HG03060 (cell line): ENCODE data around the gene RIPOR1.
"Not testable (repeated sequence)": the region's sequence is repeated elsewhere in the genome, so short reads cannot be mapped to it uniquely, and the experiment has no call there.

ENCODE experiments used
- ATAC-seq: cut with Tn5 transposase; IDR thresholded peaks from one replicate; pipeline ENCODE4 v1.9.1; 2021; ENCODE audit warnings: low read depth, moderate number of reproducible peaks; ENCODE audit not compliant: unreplicated experiment

Gene RIPOR1

DNA sequence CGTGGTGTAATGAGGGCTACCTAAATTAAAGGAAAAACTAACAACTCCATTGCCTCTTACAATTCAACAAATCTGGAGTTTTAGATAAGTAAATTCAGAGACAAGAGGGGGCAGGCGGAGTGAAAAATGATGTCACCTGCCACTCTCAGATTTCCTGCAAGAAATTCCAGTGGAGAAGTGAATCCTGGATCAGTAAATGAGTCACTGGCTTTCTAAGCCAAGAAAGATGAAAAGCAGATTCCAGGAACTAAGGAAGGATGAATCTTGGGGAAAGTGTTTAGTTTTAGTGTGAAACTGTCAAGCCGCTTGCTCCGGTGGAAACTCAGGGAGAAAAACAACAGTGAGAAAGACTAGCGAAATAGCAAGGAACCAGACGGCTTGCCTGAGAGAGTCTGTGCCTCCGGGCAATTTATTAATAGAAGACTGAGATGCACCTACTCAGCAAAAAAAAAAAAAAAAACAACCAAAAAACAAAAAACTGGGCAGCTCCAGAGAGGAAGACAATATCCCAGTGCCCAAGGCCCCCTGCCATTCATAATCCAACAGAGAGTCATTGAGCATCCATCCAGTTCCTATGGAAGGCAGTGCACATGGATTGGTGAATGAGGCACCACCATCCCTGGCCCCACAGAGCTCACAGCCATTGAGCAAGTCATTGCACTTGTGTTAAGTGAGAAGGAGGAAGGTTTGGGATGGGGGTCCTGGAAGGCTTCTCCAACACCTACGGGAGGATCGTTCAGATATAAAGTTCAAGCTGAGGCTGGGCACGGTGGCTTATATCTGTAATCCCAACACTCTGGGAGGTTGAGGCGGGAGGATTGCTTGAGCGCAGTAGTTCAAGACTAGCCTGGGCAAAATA is 12.1 kb upstream of the RIPOR1 start:
- ATAC-seq: no peak

DNA sequence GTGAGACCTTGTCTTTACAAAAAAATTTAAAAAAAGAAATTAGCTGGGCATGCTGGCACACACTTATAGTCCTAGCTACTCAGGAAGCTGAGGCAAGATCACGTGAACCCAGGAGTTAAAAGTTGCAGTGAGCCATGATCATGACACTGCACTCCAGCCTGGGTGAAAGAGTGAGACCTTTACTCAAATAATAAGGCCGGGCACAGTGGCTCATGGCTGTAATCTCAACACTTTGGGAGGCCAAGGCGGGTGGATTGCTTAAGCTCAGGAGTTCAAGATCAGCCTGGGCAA is 11.5 kb upstream of the RIPOR1 start:
- no peak for ATAC-seq

DNA sequence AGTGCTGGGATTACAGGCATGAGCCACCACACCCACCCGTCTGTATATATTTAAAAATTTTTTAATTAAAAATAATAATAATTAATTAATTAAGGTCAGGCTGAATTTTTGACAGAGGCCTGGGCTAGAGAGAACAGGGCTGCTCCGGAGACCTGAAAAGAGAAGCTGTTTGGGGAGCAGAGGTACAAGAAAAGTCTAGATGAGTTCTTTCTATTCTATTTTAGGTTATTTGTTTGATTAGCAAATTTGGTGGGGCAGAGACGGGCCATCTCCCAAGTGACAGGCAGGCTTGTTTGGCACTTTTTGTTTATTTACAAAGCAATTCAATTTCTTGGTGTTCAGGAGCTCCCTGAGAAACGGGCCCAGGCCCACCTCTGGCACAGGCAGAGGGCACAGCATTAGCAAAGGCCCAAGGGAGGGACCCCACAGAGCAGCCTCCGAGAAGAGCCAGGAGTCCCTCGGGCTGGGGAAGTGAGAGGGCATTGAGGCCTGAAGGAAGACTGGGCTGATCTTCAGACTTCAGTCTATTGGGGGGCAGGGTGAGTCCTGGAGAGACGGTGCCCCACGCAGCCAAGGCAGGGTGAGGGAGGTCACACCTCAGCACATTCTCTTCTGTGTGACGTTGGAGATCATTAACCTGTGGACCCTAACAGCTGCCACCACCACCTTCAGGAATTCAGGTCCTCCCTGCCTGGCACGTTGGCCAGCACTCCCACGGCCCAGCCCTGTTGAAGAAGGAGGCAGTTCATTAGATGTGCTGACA is 10.8 kb upstream of the RIPOR1 start:
- ATAC-seq: no peak

DNA sequence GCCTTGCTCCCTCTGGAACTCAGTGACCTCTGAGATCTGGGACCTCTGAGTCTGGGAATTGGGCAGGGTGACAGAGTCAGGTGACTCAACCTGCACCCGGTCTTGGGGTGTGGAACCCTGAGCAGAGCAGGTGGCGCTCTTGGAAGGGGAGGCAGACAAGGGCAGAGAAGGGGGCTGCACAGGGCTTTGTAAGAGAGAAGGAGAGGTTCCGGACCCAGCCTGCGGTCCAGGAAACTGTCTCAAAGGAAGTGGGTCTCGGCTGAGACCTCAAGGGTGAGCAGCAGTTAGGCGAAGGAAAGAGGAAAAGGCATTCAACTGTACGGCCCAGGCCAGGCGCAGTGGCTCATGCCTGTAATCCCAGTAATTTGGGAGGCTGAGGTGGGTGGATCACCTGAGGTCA is 10.0 kb upstream of the RIPOR1 start:
- ATAC-seq: no peak

DNA sequence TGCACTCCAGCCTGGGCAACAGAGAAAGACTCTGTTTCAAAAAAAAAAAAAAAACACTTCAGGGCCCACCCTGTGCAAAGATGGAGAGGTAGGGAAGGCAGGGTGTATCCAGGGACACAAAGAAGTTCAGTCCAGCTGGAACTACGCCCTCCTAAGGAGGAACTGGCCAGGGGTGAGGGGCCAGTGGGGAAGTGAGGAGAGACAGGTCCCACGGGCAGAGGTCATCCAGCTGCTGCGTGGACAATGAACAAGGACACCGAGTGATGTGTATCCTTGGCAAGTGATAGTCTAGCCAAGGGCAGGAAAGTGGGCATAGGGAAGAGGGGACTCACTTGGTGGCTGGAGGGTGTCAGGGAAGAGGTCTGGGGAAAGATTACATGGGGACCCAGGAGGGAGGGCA is 9.4 kb upstream of the RIPOR1 start:
- ATAC-seq: no peak

DNA sequence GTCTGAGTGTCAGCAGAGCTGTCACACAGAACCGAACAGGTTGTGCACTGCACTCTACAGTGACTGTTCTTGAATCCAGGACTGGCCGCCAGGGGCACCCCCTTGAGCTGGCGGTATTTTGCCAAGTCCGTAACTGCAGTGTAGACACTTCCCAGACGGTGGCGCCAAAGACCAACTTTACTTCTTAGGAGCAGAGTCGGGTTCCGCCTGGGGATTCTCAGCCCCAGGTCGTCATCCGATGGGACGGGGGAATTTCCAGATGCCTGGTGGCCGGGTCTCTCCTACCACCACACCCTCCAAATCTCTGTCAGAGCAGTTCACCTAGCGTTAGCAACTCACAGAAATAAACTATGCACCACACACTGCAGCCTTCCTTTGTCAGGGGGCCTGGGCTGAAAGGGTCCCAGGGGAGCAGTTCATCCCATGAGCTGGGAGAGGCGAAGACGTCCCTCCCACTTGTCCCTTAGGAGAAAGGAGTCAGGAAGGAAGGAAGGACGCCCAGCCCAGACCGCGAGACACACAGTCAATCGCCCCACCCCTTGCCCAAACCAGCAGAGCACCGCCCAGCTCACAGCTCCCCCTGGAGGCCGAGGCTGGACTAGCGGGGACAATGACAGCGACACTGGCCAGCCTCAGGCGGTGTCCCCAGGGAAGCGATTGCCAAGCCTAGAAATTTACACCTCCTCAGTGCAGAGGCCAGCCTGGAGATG is 7.4 kb upstream of the RIPOR1 start:
- ATAC-seq: peak; percentile 59

DNA sequence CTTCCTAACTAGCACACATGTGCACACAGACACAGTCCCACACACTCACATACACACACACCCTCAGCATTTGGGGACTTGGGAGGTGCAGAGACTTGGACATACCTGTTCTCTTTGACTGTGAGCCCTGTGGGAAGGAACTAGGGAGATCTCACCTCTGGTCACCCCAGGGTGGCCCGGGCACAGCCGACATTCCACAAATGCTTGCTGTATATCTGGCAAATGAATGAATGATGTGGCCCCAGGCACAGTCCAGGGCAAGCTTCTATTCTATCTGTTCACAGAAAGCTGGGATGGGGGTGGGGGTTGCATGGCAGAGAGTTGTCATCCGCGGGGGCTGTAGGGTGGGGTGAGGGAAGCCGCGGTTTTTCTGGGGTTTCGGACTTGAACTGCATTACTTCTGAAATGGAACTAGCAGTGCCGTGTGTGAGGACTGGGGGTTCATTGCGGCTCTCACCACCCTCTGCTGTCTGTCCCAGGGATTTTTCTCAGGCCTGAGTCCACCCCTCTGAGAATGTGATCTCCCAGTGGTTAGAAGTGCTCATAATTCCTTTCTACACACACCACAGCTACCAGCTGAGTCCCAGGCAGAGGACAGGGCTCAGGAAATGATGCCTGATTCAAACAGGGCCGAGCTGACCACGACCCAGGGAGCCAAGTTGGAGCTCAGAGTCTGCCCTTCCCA is 3.3 kb upstream of the RIPOR1 start:
- no peak for ATAC-seq

DNA sequence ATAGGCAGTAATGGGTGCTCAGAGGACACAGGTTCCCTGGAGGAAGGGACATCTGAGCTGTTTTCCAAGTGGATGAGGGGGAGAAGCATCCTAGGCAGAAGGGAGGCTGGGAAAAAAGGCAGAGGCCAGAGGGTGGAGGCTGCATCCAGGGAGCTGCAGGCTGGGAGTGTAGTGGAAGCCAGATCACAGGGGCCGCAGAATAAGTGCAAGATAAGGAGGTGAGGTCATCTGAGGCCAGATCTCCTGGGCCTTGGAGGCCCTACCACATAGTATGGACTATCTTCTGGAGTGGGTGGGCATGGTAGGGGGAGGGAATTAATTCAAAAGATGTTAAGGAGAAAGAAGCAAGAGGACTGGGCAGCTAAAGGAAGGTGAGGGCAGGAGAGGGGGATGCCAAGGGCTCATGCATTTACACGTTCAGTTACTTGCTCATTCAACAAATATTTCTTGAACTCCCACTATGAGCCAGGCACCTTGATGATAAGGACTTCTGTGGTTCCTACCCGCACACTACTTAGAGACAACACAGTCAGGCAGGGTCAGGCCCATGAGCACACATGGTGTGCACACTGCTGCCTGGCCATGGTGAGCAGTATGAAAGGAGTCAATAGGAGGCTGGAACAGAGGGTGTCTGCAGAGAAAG is 2.4 kb upstream of the RIPOR1 start:
- no peak for ATAC-seq

DNA sequence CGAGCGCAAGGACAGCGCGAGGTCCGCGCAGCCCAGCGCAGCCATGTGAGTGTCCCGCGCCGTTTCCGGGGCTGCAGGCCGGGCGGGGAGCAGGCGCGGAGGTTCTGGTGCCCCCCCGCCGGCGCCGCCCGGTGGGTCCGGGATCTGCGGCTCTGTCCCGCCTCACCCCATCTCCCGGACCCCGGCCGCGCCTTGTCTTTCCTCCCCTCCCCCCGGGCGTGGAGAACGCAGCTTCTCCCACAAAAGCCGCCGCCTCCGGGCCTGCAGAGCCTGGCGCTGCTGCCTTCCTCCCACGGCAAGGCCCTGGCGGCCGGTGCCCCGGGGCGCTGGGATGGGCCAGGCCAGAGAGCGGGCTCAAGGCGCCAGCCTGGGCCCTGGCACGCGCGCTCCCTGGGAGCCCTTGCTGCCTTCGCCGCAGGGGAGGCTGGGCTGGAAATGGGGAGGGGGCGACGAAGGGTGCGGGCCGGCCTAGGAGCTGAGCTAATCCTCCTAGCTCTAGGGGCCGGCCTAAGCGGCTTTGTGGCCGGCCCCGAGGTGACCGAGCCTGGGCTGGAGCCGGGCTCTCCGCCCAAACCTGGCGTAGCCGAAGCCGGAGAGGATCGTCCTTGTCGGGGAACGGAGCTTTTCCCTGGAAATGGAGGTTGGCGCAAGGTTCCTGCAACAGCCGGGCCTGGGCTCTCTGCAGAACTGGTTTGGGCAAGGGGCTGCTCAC is 397 bp downstream of the RIPOR1 start:
- ATAC-seq: no peak

DNA sequence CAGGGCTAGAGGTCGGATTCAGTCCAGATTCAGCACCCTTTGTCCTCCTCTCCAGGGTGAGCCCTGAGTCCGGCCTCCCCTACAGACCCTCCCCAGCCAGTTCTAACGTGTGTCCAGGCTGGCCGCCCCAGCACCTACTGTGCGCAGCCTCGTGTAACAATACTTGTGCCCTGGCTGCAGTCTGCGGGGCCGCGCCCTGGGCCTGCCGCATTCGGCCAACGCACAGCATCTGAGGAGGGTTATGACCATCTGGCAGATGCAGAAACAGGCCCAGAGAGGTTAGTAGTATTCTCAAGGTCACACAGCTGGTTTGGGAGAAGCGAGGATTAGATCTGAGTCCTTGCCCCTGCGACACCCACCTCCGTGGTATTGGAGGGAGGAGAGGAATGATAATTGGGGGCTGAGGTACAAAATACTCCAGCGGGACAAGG is 968 bp downstream of the RIPOR1 start:
- ATAC-seq: no peak

DNA sequence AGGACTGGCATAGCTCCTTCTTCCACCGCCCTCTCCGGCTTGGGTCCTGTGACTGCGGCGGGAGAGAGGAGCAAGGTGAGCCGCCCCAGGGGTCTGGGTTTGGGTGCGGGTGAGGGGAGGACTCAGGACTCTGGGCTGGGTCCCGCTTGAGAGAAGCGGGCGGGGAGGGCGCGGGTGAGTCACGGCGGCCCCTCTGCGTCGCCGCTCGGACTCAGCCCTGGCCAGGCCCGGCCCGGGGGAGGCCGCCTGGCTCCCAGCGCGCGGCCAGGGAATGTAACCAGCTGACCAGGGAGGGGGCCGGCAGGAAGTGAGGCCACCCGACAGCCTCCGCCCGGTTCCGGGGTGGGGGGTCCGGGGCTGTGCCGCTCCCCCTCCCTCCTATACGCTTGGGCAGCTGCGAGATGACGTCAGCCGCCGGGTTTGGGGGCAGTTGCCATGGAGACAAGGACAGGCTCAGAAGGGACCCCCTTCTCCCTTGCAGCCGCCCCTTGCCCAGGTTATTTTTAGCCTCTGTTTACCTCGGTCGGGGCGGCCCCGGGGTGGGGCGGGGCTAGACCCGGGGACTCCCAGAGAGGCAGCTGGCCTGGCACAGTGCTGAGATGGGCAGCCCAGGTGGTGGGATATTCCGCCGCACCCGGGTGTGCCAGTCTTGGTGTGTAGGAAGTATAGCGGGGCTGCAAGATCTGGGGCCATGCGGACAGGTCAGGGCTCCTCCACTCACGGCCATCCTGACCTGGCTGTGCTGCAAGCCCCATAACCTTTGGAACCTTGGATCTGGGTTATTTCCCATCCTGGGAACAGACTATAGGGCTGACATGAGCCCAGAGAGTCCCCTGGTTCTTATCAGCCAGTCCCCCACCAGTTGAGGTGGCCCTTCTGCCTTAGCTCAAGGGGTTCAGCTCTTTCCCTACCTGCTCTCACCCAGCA is 1.6 kb downstream of the RIPOR1 start:
- ATAC-seq: no peak

DNA sequence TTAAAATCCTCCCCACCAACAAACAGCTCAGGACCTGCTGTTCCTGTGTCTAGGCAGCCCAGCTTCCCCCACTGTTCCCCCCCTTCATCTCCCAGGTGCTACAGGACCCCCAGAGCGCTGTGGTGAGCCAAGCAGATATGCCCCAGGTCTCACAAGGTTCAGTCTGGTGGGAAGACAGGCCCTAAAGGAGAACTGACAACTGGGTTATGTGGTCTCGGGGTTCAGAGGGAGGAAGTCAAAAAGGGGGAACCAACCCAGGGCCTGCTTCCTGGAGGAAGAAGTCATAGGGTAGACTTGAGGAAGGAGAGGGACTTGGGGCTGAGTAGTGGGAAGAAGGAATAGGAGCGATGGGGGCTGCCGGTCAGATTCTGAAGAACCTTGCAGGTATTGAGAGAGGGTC is 2.6 kb downstream of the RIPOR1 start:
- no peak for ATAC-seq

DNA sequence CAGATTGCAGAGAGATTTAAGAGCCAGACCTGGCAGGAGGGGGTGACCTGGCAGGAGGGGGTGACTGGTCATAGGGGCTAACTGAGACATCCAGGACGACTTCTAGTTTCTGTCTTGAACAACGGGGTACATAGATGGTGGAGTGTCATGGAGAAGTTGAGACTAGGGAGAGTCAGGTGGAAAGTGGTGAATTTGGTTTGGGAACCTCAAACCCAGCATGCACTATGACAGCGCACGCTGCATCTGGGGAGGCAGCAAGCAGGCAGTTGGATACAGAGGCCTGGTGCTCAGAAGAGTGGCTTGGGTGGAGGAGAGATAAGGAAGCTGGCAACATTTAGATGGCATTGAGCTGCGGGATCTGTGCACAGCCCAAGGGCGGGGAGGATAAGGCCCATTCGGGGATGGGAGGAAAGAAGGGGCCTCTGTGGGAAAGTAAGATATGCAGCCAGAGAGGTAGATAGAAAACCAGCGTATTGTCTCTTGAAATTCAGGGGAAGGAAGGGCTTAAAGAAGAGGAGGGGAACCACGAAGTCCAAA is 4.5 kb downstream of the RIPOR1 start:
- ATAC-seq: no peak

DNA sequence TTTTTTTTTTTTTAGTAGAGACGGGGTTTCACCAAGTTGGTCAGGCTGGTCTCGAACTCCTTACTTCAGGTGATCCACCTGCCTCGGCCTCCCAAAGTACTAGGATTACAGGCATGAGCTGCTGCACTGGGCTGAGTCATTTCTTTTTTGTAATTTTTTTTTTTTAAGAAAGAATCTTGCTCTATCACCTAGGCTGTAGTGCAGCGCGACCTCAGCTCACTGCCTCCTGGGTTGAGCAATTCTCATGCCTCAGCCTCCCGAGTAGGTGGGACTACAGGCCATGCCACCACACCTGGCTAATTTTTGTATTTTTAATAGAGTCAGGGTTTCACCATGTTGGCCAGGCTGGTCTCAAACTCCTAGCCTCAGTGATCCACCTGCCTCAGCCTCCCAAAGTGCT is 5.4 kb downstream of the RIPOR1 start:
- not testable (repeated sequence) for ATAC-seq

DNA sequence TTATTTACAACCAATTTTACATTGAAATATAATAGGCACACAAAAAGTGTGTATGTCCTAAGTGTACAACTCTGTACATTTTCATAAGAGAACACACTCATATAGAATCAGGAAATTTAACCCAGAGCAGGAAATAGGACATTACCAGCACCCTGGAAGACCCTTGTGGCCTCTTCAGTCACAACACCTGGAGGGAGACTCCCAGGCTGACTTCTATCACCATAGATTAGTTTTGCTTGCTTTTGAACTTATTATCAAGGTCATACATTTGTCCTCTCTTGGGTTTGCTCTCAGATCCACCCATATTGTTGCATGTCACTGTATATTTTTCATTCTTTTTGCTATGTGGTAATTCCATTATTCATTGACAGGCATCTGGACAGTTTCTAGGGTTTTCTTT is 5.8 kb downstream of the RIPOR1 start:
- ATAC-seq: no peak

DNA sequence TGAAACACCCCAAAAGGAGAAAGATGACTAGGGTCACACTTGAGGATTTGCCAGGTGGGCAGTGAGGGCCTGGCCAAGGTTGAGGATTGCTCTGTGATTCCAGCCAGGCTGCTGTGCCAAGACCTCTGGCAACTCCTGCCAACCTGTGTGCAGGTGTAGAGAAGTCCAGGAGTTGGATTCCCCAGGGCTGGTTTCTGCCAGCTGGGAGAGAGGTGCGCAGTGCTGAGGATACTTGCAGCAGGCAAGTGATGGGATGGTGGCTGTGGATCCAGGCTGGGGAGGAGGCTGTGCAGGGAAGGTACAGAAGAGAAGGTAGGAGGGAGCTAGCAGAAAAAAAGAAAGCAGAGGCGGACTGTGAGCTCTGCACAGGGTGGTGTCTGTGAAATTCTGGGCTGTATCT is 6.6 kb downstream of the RIPOR1 start:
- no peak for ATAC-seq

DNA sequence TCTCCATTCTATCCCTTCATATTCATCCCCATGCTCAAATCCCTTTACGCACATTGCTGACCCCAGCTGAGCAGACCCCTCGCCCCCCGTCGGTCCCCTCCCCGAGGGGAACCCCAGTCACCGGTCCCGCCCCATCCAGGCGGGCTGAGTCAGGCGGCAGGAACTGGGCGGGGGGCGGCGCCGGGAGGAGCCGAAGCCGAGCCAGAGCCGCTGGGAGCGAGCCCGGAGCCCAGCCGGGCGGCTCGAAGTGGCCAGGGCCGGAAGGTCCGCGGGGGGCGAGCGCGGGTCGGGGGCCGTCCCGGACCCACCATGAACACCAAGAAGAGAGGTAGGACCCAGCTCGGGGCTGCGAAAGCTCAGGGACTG is 8.6 kb downstream of the RIPOR1 start:
- ATAC-seq: no peak
